GM12872 (cell line): Measurements from ENCODE around the gene ZNF460.

Source experiments
- CTCF ChIP-seq: IDR thresholded peaks from 3 replicates; pipeline ENCODE4 v1.5.1; 2011; ENCODE audit warnings: low read depth, mild to moderate bottlenecking, low read length, moderate library complexity; ENCODE audit not compliant: insufficient read depth

Gene ZNF460

GRCh38 chr19:57321751-57322150 is 41.5 kb downstream of the ZNF460 start:
- TF ChIP-seq CTCF = no peak

GRCh38 chr19:57324992-57325391 is 44.7 kb downstream of the ZNF460 start:
- TF ChIP-seq CTCF = no peak

- TF ChIP-seq CTCF = no peak
These were observed 47.7 kb downstream of the ZNF460 start for GRCh38 chr19:57327993-57328392.

GRCh38 chr19:57334191-57334590 is 53.9 kb downstream of the ZNF460 start:
- no peak for TF ChIP-seq CTCF

- no peak for TF ChIP-seq CTCF
These were observed 58.6 kb downstream of the ZNF460 start for GRCh38 chr19:57338877-57339276.

GRCh38 chr19:57342582-57342981 is 62.3 kb downstream of the ZNF460 start:
- TF ChIP-seq CTCF = no peak
